Smooth muscle cell (in vitro differentiated cells): ENCODE data around the gene ADGRG6. TPM values are rescaled to one million over a fixed set of nuclear protein-coding genes. Genes with fewer than 3 reads are reported as not detected.

Experiments
- DNase-seq: peaks from one replicate; lab custom pipeline; 2025; ENCODE audit not compliant: unreplicated experiment; lab: John Stamatoyannopoulos, UW
- H2AFZ ChIP-seq: fragments of 200-600 bp; sonication (generic); 2 replicates; pipeline ENCODE4 v1.6.0; 2016; ENCODE audit warnings: antibody characterized with exemption, low read depth, mild to moderate bottlenecking
- H3F3A ChIP-seq: fragments of 200-600 bp; sonication (generic); 2 replicates; pipeline ENCODE4 v1.6.0; 2017; ENCODE audit warnings: antibody characterized with exemption, low read depth
- H3K27ac ChIP-seq: fragments of 200-600 bp; sonication (generic); 2 replicates; pipeline ENCODE4 v1.5.1; 2016; ENCODE audit warnings: low read depth, mild to moderate bottlenecking
- H3K27me3 ChIP-seq: fragments of 200-600 bp; sonication (generic); 2 replicates; pipeline ENCODE4 v1.6.1; 2016; ENCODE audit warnings: low read depth, mild to moderate bottlenecking
- H3K36me3 ChIP-seq: fragments of 200-600 bp; sonication (generic); 2 replicates; pipeline ENCODE4 v1.5.1; 2016; ENCODE audit warnings: low read depth
- H3K4me1 ChIP-seq: fragments of 200-600 bp; sonication (generic); 2 replicates; pipeline ENCODE4 v1.5.1; 2016; ENCODE audit warnings: low read depth
- H3K4me2 ChIP-seq: fragments of 200-600 bp; sonication (generic); 2 replicates; pipeline ENCODE4 v1.6.0; 2016; ENCODE audit warnings: mild to moderate bottlenecking
- H3K4me3 ChIP-seq: fragments of 200-600 bp; sonication (generic); 2 replicates; pipeline ENCODE4 v1.5.1; 2016; ENCODE audit warnings: mild to moderate bottlenecking
- H3K79me2 ChIP-seq: fragments of 200-600 bp; sonication (generic); 2 replicates; pipeline ENCODE4 v1.6.0; 2016; ENCODE audit warnings: low read depth, mild to moderate bottlenecking
- H3K9ac ChIP-seq: fragments of 200-600 bp; sonication (generic); 2 replicates; pipeline ENCODE4 v1.6.0; 2016; ENCODE audit warnings: low read depth
- H3K9me3 ChIP-seq: fragments of 200-600 bp; sonication (generic); replicated peaks from 2 replicates; pipeline ENCODE4 v1.5.1; 2016; ENCODE audit warnings: low read depth
- H4K20me1 ChIP-seq: fragments of 200-600 bp; sonication (generic); 2 replicates; pipeline ENCODE4 v1.6.0; 2016; ENCODE audit warnings: low read depth
- CTCF ChIP-seq: fragments of 200-600 bp; sonication (generic); IDR thresholded peaks from 2 replicates; pipeline ENCODE4 v1.5.1; 2017; ENCODE audit warnings: borderline replicate concordance, mild to moderate bottlenecking, antibody characterized with exemption; ENCODE audit not compliant: insufficient read depth, poor library complexity, severe bottlenecking
- WGBS: methylation state at CpG from one replicate; pipeline ENCODE4 v1.1.7; 2016; ENCODE audit warnings: low lambda C conversion rate; 5-methylcytosine and 5-hydroxymethylcytosine counted together
- polyA plus RNA-seq: library from polyadenylated mRNA; unstranded; fragments of >200 nt; fragmentation: Nextera tagmentation; extraction: Ambion mirVana; gene quantifications from 2 replicates; pipeline ENCODE4 v1.2.1, GENCODE V29; 2016
- total RNA-seq: library from RNA; depleted of rRNA; stranded (reverse); fragments of >200 nt; gene quantifications from 2 replicates; pipeline ENCODE4 v1.2.3, GENCODE V29; 2014

ADGRG6 gene
- total and polyA plus RNA-seq, 2 experiments from 2014 or later: 0.77 to 14.2 TPM

- Histone ChIP-seq H2AFZ (peak overlapping the region; percentile 35), H3K79me2 (no peaks in the 10 kb centered on the region), H3K36me3 (no peaks in the 10 kb centered on the region), H3K4me1 (no peaks in the 10 kb centered on the region), H4K20me1 (no peaks in the 10 kb centered on the region), H3K9ac (no peak overlapping the region), H3K27ac (peak overlapping the region; percentile 22), H3K4me2 (no peak overlapping the region), H3K4me3 (no peak overlapping the region), H3K9me3 (no peaks in the 10 kb centered on the region), H3F3A (no peaks in the 10 kb centered on the region), H3K27me3 (no peaks in the 10 kb centered on the region)
- WGBS: 20% methylated on average over 2 of the region's 2 CpGs
- no peak for TF ChIP-seq CTCF
- no peak for DNase-seq
Observed at GRCh38 chr6:142313284-142313683, 11.5 kb downstream of the ADGRG6 start.

GRCh38 chr6:142316791-142317368, 15.1 kb downstream of the ADGRG6 start:
- 100% methylated on average over 1 of the region's 1 CpG for WGBS
- H4K20me1 ChIP-seq: no peaks in the 10 kb centered on the region
- H3K79me2 ChIP-seq: no peaks in the 10 kb centered on the region
- no peak overlapping the region for H2AFZ ChIP-seq
- no peak for TF ChIP-seq CTCF
- no peak overlapping the region for H3K27ac ChIP-seq
- no peak overlapping the region for H3K9ac ChIP-seq
- no peaks in the 10 kb centered on the region for H3F3A ChIP-seq
- H3K4me3 ChIP-seq: no peak overlapping the region
- no peaks in the 10 kb centered on the region for H3K36me3 ChIP-seq
- no peak overlapping the region for H3K4me2 ChIP-seq
- DNase-seq: no peak
- no peaks in the 10 kb centered on the region for H3K27me3 ChIP-seq
- no peaks in the 10 kb centered on the region for H3K4me1 ChIP-seq
- no peaks in the 10 kb centered on the region for H3K9me3 ChIP-seq

GRCh38 chr6:142318714-142319113, 16.9 kb downstream of the ADGRG6 start:
- no peak overlapping the region for H3K27ac ChIP-seq
- H3K27me3 ChIP-seq: no peaks in the 10 kb centered on the region
- no peak overlapping the region for H2AFZ ChIP-seq
- no peaks in the 10 kb centered on the region for H3K36me3 ChIP-seq
- DNase-seq: no peak
- no peaks in the 10 kb centered on the region for H3K4me1 ChIP-seq
- whole genome bisulfite sequencing: 87% methylated on average over 1 of the region's 1 CpG
- no peaks in the 10 kb centered on the region for H3F3A ChIP-seq
- H3K9ac ChIP-seq: no peak overlapping the region
- H3K79me2 ChIP-seq: no peaks in the 10 kb centered on the region
- H4K20me1 ChIP-seq: no peaks in the 10 kb centered on the region
- TF ChIP-seq CTCF: no peak
- no peaks in the 10 kb centered on the region for H3K9me3 ChIP-seq
- no peak overlapping the region for H3K4me3 ChIP-seq
- no peak overlapping the region for H3K4me2 ChIP-seq

GRCh38 chr6:142320366-142320765, 18.6 kb downstream of the ADGRG6 start:
- no peak for TF ChIP-seq CTCF
- Histone ChIP-seq H3K9me3 (no peaks in the 10 kb centered on the region), H3K4me1 (no peaks in the 10 kb centered on the region), H3K4me3 (no peak overlapping the region), H3K79me2 (no peaks in the 10 kb centered on the region), H3F3A (no peaks in the 10 kb centered on the region), H3K27me3 (no peaks in the 10 kb centered on the region), H3K36me3 (no peaks in the 10 kb centered on the region), H2AFZ (no peak overlapping the region), H4K20me1 (no peaks in the 10 kb centered on the region), H3K4me2 (no peak overlapping the region), H3K9ac (no peak overlapping the region), H3K27ac (no peak overlapping the region)
- WGBS: 74% methylated on average over 3 of the region's 3 CpGs
- no peak for DNase-seq
